Mammary epithelial cell (primary cell): ENCODE results near the gene NPIPB2.

Experiments used
- CTCF ChIP-seq, 2 donors: IDR thresholded peaks in 1 of 2; conservative IDR thresholded peaks in 1 of 2; 2 replicates each; pipeline ENCODE4 v1.5.1; 2011 to 2012; ENCODE audit warnings: inconsistent platforms in 2 of 2, low read length in 2 of 2, mild to moderate bottlenecking in 2 of 2, control low read depth in 1 of 2, low read depth in 1 of 2; ENCODE audit not compliant: insufficient read depth in 1 of 2; ENCODE audit errors: extremely low read depth in 1 of 2
- EZH2 ChIP-seq: IDR thresholded peaks from 2 replicates; pipeline ENCODE4 v1.6.1; 2012; ENCODE audit warnings: low read length, inconsistent platforms, borderline replicate concordance

- TF ChIP-seq CTCF (conservative IDR thresholded peaks at IDR 0.05 in 1 of 2, IDR thresholded peaks at IDR 0.05 in 1 of 2; ENCODE audit: extremely low read depth in 1 of 2, insufficient read depth in 1 of 2, low read depth in 1 of 2, low read length in 2 of 2) (no peak), EZH2 (no peak)
These were observed 51.4 kb downstream of the NPIPB2 start for GRCh38 chr16:11890231-11890965.
